Activated naive CD4-positive, alpha-beta T cell treated with anti-CD3 and anti-CD28 coated beads, Interleukin-2, amount 50 U/mL, for 72 hours (primary cell): ENCODE results near the gene CDX1. TPM values are rescaled to one million over a fixed set of nuclear protein-coding genes. Genes with fewer than 3 reads are reported as not detected.

Experiments
- ATAC-seq, 2 donors: fragments of 150-1000 bp; cut with Tn5 transposase; 2 replicates each; pipeline ENCODE4 v1.10.0; 2021; ENCODE audit warnings: mild to moderate bottlenecking in 2 of 2, moderate library complexity in 2 of 2
- DNase-seq, 2 donors: peaks; one replicate each; pipeline ENCODE4 v3.0.0; 2021 to 2022; ENCODE audit warnings: low spot score in 2 of 2
- H3K27ac Mint-ChIP-seq, 2 donors: one replicate each; pipeline ENCODE4 v1.8.0; 2022; ENCODE audit warnings: mild to moderate bottlenecking in 2 of 2, mixed read lengths in 2 of 2
- H3K36me3 Mint-ChIP-seq, 2 donors: one replicate each; pipeline ENCODE4 v1.8.0; 2022; ENCODE audit warnings: mixed read lengths in 2 of 2
- H3K9me3 Mint-ChIP-seq, 2 donors: one replicate each; pipeline ENCODE4 v1.8.0; 2022; ENCODE audit warnings: mixed read lengths in 2 of 2
- total RNA-seq, 2 donors: library from RNA; stranded (reverse); gene quantifications; one replicate each; pipeline ENCODE4 v1.2.3, GENCODE V29; 2022

CDX1 gene
- total RNA-seq, 2 donors from 2014 or later = not detected

DNA sequence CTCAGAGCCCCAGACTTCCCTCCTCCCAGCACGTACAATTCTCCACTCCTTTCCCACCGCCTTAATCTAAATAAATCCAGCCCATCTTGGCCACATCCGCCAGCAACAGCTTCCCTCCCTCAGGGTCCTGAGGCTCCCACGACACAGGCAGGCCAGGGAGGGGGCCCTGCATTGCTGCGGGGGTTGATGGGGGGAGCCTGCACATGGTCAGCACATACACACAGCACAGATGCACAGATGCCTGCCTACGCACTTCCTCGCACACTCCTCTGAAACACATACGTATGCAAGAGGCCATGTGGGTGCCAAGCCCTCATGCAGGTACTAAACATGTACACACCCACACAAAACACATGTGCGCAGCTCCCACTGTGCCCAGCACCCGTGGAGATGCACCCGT is 25.7 kb upstream of the CDX1 start:
- Mint-ChIP-seq H3K9me3 (no peaks in the 10 kb centered on the region), H3K36me3 (no peaks in the 10 kb centered on the region), H3K27ac (no peak overlapping the region)
- DNase-seq = no peak
- no peak for ATAC-seq

DNA sequence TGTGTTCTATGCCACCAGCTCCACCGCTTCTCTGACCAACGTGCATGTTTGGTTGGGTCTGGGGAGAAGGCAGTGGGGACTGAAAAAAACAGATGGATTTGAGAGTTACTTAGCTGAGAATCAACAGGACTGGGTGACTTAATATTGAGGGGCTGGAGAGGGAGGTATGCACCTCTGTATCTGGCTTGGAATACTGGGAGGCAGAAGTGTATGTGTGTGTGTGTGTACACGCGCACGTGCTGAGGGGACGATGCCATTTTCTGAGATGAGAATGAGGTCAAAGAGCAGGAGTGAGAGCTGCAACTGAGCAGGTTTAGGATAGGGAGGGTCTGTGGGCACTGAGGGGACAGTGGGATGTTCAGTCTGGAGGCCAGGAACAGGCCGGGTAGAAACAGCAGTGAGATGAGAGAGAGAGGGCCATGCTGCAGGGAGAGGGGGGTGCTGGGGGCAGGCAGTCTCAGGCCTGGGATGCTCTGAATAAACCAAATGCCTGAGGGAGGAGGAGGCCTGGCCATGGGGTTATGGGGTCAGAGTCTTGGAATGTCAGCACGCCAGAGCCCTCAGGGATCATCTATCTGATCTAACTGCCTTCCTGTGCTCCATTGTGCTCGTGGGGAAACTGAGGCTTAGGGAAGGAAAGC is 24.9 kb upstream of the CDX1 start:
- no peaks in the 10 kb centered on the region for H3K9me3 Mint-ChIP-seq
- ATAC-seq (no peak), DNase-seq (no peak)
- H3K27ac Mint-ChIP-seq = no peak overlapping the region
- H3K36me3 Mint-ChIP-seq = no peaks in the 10 kb centered on the region

DNA sequence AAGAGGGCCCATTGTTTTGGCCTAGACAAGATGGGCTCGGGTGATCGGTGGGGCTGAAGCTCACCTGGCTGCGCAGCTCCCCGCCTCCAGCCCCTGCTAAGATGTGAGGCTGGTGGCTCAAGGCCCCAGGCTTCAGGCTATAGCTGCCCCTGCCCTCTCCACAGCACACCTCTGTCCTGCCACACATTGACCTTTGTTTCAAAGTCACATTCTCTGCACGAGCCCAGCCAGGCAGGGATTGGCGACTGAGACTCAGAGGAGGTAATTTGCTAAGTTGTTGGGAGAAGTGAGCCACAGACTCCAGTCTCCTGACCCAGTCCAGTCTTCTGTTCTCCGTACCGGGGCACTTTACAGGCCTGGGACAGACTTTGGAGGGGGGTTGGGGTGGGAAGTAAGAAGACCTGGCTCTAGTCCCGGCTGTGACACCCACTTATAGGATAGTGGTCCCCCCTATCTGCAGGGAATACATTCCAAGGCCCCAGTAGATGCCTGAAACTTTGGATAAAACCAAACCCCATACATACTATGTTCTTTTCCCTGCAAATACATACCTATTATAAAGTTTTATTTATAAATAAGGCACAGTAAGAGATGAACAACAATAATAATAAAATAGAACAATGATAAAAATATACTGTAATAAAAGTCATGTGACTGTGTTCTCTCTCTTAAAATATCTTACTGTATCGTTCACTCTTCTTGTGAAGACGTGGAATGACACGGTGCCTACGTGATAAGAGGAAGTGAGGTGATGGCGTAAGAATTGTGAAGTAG is 24.2 kb upstream of the CDX1 start:
- no peak overlapping the region for H3K27ac Mint-ChIP-seq
- no peak for ATAC-seq
- DNase-seq = no peak
- no peaks in the 10 kb centered on the region for H3K9me3 Mint-ChIP-seq
- no peaks in the 10 kb centered on the region for H3K36me3 Mint-ChIP-seq

DNA sequence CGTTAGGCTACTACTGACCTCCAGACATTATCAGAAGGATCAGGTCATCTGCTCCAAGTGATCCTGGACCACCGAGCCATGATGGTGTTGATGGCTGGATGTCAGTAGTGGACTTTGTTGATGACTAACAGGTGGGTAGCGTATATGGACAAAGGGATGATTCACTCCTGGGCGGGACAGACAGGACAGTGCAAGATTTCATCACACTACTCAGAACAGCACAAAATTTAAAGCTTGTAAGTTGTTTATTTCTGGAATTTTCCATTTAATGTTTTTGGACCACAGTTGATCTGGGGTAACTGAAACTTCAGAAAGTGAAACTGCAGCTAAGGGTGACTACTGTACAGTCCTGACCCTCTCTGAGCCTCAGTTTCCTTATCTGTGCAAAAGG is 23.6 kb upstream of the CDX1 start:
- ATAC-seq (peak in 1 of 2 donors; percentile 24), DNase-seq (no peak)
- Mint-ChIP-seq H3K27ac (no peak overlapping the region), H3K9me3 (no peaks in the 10 kb centered on the region), H3K36me3 (no peaks in the 10 kb centered on the region)

DNA sequence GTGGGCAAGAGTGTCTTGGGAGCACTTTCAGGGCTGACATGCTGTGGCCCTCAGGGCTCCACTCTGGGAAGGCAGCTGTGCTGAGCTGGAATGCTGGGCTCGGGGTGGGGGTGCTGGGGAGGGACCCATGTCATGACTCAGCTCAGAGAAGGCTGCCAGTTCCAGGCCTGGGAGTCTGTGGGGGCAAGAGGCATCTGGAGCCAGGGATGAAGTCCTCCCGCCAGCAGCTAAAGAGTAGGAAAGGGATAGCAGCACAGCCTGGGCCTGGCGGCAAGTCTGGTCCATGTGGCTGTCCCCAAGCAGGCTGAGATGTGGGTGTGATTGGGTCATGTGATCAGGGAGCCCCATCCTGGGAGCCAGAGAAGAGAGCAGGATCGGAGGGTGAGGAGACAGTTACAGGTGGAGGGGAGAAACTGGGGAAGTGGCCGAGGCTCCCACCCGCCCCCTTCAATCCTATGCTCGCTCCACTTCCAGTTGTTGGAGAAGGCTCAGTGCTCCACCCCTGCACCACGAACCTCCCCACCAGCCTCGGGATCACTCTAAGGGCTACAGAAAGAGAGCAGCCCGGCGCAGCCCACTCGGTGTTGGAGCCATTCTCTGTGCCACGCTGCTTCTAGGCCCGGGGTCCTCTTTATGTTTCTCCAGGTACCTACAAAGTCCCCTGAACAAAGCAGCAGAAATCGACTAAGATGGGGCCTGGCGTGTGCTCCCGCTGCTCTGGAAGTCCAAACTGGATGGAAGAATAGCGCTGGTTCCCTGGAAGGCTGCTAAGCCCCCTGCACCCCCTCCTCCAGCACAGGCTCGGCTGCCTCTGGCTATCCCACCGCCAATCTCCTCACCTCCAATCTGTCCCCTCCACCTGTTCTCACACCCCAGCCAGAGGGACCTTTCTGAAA is 23.0 kb upstream of the CDX1 start:
- ATAC-seq = no peak

DNA sequence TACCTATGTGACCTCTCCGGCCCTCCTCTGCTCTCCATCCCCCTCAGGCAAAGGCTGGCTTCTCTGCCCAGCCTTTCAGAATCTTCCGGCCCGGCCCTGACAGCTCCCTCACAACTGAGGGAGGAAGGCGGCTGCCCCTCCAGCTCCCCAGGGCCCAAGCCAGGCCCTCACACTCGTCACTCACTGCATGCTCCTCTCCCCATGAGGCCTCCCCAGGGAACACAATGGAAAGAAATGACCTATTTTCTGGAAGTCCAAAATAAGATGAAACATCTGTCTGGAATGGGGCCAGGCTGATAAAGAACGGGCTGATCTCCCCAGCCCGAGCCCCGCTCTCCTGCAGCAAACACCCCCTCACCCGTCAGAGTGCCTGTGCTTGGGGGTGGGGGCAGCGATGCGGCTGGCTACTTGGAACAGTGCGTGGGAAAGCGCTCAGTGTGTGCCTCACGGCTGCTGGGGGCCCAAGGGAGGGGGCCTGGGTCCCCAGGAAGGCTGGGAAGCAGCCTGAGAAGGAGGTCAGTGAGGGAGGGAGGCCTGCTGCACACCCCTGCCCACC is 22.3 kb upstream of the CDX1 start:
- ATAC-seq = no peak
- no peak for DNase-seq
- Mint-ChIP-seq H3K27ac (peak overlapping the region in 1 of 2 donors; percentile 20), H3K9me3 (no peaks in the 10 kb centered on the region), H3K36me3 (no peaks in the 10 kb centered on the region)

More for the DNA sequence above, 23.0 kb upstream of the CDX1 start:
- H3K36me3 Mint-ChIP-seq = no peaks in the 10 kb centered on the region
- H3K27ac Mint-ChIP-seq = peak overlapping the region in 1 of 2 donors; percentile 20
- DNase-seq = no peak
- H3K9me3 Mint-ChIP-seq = no peaks in the 10 kb centered on the region

DNA sequence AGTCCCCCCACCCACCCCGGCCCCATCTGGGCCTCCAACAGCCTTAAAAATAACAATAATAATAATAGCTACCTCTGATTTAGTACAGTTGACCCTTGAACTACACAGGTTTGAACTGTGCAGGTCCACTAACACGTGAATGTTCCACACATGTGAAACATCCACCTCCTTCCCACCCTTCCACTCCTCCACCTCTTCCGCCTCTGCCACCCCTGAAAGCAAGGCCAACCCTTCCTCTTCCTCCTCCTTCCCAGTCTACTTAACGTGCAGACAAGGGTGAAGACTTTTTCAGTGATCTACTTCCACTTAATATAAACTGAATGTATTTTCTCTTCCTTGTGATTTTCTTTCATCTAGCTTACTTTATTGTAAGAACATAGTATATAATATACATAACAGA is 21.7 kb upstream of the CDX1 start:
- no peak for ATAC-seq
- DNase-seq = no peak
- Mint-ChIP-seq H3K27ac (no peak overlapping the region), H3K36me3 (no peaks in the 10 kb centered on the region), H3K9me3 (no peaks in the 10 kb centered on the region)

DNA sequence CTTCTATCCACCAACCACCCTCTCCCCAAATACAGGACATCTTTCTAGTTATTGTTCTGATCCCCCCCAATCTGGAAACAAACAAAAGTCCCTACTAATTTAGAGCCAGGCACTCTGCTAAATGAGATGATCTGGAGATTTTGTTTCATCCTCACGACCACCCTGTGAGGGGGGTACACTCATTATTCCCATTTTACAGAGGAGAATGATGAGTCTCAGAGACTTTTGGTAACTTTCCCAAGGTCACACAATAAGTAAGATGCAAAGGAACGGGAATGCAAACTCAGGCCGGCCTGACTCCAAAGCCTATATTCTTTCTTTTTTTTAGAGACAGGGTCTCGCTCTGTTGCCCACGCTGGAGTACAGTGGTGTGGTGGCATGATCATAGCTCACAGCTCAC is 20.3 kb upstream of the CDX1 start:
- no peak for ATAC-seq
- no peaks in the 10 kb centered on the region for H3K36me3 Mint-ChIP-seq
- no peak overlapping the region for H3K27ac Mint-ChIP-seq
- no peak for DNase-seq
- no peaks in the 10 kb centered on the region for H3K9me3 Mint-ChIP-seq

DNA sequence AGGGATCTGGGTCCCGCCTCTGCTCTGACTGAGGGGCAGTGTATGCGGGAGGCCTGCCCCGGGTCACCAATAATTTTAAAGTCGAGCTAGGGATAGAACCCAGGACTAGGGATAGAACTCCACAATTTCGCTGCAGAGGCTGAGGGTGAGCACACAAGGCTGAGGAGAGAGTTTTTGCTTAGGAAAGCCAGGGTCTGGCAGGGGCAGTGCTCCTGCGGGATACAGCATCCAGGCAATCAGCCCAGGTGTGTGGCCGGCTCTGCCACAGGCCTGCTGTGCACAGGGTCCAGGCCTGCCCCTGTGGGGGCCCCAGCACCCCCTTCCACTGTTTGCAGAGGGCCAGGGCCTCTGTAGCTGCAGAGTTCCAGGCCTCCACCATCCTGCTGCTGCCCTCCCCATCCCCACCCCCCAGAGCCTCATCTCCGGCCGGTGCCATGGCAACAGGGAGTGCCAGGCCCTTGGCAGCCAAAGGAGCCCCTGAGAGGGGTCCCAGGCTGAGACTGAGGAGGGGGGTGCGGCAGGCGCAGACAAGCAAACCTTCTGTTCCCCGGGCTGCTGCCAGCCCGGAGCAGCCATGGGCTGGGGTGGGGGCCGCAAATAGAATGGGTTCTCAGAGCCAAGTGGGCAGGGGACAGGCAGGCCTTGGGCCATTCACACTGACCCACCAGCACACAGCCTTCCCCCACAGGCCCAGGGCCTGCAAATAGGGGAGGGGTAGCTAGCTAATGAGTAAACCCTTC is 19.5 kb upstream of the CDX1 start:
- H3K9me3 Mint-ChIP-seq = no peaks in the 10 kb centered on the region
- H3K27ac Mint-ChIP-seq = no peak overlapping the region
- no peaks in the 10 kb centered on the region for H3K36me3 Mint-ChIP-seq
- no peak for DNase-seq
- ATAC-seq = no peak

DNA sequence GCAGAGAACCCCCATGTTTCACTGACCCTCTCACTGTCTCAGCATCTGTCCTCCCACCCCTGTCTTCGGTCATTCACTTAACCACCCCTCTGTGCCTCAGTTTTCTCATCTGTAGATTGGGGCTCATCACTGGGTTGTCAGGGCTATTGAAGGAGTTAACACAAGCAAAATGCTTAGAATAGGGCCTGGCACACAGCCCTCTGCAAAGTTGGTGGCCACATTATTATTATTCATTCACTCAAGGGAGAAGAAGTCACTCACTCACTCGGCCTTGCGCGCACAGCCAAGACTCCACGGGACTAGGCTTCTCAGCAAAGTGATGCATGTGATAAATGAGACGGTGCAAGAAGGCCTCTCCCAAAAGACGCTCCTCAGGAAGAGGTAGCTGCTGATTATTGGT is 18.9 kb upstream of the CDX1 start:
- H3K9me3 Mint-ChIP-seq = no peaks in the 10 kb centered on the region
- no peak for DNase-seq
- H3K36me3 Mint-ChIP-seq = no peaks in the 10 kb centered on the region
- no peak overlapping the region for H3K27ac Mint-ChIP-seq
- ATAC-seq = no peak

DNA sequence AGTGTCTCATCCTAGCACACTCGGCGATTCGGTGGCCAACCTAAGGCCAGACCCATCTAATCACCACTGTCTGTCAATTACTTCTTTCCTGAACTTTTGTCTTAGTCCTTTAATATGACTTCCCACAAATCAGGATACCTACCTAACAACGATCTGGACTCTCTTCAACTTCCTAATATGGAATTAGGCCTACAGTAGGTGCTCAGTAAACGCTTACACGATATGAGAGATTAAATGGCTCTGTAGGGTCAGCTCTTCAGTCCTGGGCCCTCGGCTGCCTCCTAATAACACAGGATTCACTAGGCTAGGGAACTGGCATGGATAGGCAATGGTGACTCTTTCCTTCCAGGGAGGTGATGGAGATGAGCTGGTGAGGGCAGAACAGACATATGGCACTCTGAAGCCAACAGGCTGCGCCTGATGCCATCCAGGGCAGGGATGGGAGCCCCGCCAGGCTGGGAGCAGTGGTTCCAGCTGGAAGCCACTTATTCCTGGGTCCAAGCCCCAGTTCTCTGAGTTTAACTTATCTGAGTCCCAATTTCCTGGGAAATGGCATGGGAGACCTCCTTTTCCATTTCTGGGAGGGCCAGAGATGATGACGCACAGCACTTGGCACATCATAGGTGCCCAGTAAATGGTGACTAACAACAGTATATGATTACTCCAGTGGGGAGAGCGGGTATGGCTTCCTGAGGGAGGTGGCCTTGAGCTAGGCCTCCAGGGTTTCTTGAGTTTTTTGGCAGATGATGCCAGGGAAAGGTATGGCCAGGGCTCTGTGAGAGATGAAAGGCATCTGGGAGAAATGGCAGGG is 18.3 kb upstream of the CDX1 start:
- H3K27ac Mint-ChIP-seq = no peak overlapping the region
- H3K9me3 Mint-ChIP-seq = no peaks in the 10 kb centered on the region
- ATAC-seq (no peak), DNase-seq (no peak)
- no peaks in the 10 kb centered on the region for H3K36me3 Mint-ChIP-seq

DNA sequence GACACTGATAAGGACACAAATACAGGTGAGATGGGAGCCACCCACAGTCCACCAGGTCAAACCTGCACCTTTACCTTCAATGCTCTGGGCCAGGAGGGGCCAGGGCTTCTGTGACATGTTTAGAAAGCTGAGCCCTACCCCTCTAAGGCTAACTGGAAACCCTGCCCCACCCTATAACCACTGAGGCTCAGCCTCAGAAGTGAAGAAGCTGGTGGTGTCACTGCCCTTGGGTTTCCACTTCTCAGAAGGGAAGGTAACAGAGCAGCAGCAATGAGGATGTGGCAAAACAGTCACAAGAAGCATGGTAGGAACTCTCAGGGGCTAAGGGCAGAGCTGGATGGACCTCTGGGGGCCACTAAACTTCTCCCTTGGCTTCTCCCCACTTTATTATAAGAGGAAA is 17.0 kb upstream of the CDX1 start:
- DNase-seq (no peak), ATAC-seq (no peak)
- Mint-ChIP-seq H3K9me3 (no peaks in the 10 kb centered on the region), H3K36me3 (no peaks in the 10 kb centered on the region), H3K27ac (no peak overlapping the region)

DNA sequence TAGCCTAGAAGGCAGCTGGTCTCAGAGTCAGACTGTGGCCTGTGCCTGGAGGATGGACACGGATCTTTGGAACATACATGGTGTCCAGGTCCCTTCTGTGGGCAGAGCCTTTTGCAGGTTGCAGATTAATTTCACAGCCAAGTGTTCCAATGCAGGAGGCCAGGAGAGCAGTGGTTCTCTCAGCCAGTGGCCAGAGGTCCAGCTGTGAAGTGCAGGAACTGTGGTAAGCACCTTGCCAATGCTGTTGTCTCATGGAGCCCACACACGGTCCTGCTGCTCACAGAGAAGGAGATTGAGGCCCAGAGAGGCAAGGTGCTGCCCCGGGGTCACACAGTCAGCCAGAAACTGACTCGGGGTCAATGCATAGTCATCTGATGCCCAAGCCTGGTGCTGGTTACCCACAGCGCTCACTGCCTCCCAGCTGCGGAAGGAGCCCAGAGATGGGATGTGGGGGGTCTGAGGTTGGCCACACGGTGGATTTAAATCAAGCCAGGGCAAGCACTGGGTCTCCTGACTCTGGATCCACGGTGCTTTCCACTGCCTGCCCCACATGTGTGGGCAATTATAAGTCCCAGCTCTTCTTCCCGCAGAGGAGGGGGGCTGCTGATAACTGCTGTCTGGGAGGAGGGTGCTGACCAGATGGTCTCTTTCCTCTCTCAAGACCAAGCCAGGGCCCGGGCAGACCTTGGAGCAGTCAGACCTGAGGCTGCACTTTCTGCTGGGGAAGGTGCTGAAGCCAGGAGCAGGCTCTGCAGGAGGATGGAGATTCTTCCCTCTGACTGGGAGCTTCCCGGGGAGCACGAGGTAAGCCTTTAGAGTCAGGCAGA is 13.7 kb upstream of the CDX1 start:
- ATAC-seq = peak; percentile 20 to 33
- Mint-ChIP-seq H3K27ac (no peak overlapping the region), H3K9me3 (no peaks in the 10 kb centered on the region), H3K36me3 (no peaks in the 10 kb centered on the region)
- no peak for DNase-seq

DNA sequence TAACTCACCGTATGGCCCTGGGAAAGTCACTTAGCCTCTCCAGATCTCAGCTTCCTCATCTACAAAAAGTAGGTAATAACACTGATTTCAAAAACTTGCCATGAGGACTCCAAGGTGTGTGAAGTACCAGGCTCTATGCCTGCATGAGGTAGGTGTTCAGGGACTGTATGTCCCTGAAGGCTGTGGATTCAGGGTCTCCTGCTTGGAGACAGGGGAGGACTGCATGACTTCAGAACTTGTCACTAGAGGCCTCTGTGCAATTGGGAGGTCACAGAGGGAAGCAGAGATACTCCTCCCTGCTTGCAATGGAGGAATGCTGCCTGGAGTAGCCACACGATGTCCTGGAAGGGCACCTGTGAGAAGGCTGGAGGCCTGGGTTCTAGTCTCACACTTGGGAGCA is 13.1 kb upstream of the CDX1 start:
- Mint-ChIP-seq H3K9me3 (no peaks in the 10 kb centered on the region), H3K36me3 (no peaks in the 10 kb centered on the region), H3K27ac (no peak overlapping the region)
- DNase-seq (no peak), ATAC-seq (no peak)

DNA sequence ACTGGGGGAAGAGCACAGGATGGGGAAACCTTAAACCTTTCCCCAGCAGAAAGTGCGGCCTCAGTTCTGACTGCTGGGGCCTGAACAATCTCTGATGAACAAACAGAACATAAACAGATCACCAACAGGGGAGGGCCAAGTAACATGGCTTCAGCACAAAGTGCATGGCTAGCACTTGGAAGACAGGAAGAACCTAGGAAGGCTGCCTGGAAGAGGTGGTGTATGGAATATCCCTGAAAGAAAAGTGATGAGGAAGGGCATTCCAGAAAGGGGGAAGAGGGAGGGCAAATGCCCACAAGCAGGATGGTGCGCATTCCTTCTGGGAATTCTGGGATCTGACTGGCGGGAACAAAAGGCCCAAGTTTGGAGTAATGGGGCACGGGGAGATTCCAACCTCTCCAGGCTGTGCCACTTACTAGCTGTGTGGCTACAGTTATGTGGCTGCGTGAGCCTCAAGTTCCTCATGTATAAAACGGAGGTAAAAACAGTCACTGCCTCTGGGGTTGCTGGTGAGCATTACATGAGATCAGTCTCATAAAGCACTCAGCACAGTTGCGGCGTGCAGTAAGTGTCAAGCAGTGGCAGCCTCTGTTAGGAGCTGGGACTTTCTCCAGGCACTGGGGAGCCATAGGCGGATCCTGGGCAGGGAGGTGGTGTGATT is 12.5 kb upstream of the CDX1 start:
- no peaks in the 10 kb centered on the region for H3K9me3 Mint-ChIP-seq
- ATAC-seq = no peak
- no peak overlapping the region for H3K27ac Mint-ChIP-seq
- DNase-seq = no peak
- H3K36me3 Mint-ChIP-seq = no peaks in the 10 kb centered on the region
